Activated T-helper 1 cell treated with anti-CD3 and anti-CD28 coated beads, Interleukin-2, amount 50 U/mL, for 16 hours (primary cell): ENCODE data around the gene MOGAT2.
"Not testable (repeated sequence)": the region's sequence is repeated elsewhere in the genome, so short reads cannot be mapped to it uniquely, and the experiment has no call there.

Experiments used
- DNase-seq, 2 donors: peaks; one replicate each; pipeline ENCODE4 v3.0.0-alpha.2; 2020; ENCODE audit warnings: low read depth in 1 of 2, low spot score in 1 of 2

MOGAT2 gene

DNA sequence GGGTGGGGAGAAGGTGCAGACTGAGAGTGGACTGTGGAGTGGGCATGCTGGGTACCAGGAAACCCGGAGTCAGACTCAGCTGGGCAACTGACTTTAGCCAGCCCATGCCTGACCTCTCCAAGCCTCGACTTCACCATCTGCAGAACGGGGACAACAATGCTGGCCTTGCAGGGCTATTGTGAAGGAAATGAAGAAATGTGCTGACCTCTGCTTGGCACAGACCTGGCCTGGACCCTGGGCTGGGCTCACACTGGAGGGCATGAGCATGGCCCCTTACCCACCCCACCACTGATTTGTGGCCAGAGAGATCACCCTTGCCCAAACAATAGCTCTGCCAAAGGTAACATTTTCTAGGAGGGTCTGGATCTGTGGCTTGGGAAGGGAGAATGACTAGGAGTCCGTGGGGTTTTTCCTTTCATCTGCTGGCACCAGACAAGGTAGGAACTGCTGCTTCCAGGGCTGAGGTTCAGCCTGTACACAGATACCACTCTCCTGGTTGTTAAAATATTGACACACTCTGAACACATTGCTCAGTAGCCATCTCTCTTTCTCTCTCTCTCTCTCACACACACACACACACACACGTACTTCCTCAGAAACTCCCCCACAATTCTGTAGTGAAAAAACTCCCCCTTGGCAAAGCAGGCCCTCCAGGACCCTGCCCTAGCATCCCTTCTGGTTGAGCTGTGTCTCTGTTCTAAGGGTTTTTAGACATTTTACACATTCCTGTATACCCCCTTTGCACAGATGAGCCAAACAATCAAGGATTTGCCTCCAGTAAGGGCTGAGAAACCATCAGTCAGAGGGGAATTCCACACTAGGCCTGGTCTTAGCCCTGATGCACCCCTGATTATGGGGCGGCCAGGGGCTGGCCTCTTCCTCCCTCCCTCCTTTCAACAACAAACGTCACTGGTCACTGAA is 1.0 kb downstream of the MOGAT2 start:
- no peak for DNase-seq

DNA sequence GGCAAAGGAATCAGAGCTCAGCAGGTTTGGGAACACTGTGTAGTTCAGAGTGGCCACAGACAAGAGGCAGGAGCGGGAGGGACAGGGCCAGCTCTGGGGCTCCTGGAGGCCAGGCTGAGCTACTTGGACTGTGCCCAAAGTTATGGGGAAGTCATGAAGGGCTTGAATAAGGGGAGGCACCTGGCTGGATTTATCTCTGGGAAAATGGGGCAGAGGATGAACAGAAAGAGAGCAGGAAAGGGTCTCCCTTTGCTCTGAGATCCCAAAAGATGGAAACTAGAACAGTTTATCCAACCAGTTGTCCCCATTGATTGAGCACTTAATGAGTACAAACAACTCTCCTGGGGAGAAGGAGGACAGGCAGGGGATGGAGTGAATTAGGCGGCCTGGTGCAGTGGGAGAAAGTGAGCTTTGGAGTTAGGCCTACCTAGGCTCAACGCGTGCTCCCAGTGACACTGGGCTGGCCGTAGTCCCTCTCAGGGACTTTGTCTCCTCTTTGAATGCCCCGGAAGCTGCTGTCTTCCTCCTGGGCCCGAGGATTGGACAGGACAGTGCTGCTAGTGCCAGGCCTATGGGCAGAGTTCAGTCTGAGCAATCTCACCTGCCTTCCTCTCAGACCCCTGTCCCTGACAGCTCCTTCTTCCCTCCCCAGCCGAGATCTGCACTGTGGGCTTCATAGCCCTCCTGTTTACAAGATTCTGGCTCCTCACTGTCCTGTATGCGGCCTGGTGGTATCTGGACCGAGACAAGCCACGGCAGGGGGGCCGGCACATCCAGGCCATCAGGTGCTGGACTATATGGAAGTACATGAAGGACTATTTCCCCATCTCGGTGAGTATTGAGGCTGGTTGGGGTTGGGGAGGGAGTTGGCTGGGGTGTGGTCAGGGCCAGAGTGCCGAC is 2.0 kb downstream of the MOGAT2 start:
- DNase-seq, result no peak

DNA sequence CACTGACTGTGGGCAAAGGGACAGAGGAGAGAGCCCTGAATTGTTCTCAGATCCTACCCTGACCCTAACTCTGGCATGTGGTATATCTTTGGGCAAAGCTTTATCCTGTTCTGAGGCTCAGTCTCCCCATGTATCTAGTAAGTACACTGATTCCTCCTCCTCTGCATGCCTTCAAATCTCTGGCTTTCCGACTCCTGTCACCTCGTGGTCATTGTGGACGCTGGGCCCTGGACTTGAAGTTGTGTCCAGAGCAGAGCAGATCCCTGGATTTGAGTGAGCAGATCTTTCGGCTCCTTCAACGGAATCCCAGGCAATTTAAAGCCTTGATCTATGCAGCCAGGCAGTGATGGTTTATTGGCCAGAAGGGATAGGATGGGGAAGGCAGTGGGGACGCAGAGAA is 3.0 kb downstream of the MOGAT2 start:
- DNase-seq, result no peak

DNA sequence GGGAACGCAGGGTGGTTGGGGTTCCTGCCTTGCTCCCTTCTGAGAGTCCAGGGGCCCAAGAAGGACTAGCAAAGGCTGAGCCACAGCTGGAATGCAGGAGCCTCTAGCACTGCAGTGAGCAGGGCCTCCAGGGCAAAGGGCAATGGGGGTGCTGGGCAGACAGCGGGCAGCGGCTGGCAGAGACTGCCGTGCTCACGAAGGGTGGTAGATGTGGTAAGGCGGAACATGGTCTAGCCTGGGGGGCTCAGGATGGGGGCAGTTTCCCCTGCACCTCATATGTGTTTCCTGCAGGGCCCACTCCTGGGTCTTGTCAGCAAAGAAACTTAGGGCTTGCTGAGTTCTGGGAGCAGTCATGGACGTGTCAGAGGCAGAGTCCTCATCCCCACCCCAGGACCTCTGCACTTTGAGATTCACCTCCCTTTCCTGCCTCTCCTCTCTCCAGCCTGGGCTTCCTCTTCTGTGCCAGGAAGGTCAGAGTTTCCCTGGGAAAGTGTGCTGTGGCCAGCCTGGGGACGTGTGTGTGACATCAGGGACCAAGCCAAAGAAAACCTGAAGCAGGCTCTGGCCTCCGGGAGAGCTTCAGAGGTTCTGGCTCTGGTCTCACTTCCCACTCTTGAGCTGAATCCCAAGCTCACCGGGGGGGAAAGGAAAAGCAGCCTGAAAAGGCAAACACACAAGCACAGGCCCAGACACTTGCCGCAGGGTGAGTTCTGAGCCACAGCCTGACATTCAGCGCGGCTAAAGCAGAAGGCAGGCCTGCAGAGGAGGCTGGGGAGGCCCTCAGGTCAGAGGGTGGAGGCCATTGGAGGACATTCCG is 4.4 kb downstream of the MOGAT2 start:
- DNase-seq, result no peak

DNA sequence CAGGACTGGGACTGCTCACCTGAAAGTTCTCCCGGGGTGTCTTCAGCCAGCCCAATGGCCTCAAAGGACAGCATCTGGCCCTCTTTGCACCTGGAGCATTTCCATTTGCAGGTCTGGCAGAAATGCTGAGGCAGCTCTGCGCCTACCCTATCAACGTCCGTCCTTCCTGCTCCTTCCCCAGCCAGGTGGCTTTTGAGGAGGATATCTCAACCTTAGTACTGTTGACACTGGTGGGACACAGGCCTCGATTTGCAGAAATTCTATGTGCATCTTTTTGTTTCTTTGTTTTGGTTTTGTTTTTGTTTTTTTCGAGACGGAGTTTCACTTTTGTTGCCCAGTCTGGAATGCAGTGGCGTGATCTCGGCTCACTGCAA is 5.0 kb downstream of the MOGAT2 start:
- no peak for DNase-seq

DNA sequence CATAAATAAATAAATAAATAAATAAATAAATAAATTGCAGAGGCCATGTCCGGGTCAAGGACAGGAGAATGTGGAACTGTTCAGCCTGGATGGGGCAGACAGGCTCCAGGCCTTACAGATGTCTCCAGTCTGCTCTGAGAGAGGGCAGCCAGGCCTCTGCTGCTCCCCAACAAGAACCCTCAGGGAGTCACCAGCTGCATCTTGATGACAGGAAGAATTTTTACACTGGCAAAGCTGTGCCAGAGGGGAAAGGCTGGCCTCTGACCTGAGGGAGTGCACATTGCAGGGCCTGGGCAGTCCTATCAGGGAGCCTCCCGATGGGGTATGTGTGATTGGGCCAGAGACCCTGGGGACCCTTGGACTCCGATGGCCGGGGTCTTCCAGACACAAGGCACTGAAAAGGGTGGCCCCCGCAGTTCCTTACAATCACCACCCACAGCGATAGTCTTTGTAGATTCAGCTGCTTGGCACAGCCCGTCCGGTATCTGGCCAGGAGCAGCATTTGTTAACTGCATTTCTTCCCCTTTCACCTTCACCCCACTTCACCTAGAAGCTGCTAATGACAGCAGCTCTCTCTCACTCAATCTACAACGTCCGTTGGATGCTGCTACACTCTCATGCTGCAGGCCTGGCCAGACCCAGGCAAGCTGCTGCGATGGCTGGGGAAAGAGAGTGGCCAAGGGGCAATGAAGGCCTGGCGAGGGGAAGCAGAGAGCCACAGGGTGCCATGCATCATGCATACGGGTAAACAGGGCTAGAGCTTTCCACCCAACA is 8.1 kb downstream of the MOGAT2 start:
- no peak for DNase-seq

DNA sequence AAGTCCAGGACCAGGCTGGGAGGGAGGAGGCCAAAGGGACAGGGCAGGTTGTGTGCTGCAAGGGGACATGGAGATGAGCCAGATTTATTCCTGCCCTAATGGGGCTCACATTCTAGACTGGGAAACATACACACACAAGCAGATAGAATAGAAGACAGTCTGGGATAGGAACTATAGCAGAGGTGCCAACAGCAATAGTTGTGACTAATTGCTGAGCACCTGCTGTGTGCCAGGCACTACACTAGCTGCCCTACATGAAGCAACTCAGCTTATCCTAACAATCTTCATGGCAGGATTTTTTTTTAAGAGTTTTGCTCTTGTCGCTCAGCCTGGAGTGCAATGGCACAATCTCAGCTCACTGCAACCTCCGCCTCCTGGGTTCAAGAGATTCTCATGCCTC is 11.4 kb downstream of the MOGAT2 start:
- DNase-seq, result no peak

DNA sequence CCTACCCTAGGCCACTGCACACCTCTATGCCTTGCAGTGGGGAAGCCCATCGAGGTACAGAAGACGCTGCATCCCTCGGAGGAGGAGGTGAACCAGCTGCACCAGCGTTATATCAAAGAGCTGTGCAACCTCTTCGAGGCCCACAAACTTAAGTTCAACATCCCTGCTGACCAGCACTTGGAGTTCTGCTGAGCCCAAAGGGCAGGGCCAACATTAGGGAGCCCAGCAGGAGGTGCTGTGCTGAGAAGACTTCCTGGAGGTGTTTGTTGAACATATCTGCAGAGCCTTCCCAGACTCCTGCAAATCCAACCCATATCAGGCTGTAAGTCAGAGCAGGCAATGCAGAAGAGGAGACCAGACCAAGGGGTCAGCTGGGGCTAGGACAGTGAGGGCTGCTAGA is 13.5 kb downstream of the MOGAT2 start:
- no peak for DNase-seq

DNA sequence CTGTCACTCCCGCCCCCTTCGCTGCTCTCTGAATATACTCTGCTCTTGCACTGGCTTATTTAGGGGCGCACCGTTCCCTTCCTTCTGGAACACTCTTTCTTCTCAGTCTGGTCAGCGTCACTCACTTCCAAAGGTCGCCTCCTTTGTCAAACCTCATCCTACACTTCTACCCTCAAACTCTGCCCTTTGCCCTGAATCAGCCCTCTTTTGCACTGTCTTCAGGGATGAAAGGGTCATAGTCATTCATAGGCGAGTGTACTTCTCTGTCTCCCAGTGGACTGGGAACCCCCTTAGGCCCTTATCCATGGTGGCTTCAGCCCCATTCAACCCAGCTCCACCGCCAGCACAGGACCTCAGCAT is 15.4 kb downstream of the MOGAT2 start:
- no peak for DNase-seq

DNA sequence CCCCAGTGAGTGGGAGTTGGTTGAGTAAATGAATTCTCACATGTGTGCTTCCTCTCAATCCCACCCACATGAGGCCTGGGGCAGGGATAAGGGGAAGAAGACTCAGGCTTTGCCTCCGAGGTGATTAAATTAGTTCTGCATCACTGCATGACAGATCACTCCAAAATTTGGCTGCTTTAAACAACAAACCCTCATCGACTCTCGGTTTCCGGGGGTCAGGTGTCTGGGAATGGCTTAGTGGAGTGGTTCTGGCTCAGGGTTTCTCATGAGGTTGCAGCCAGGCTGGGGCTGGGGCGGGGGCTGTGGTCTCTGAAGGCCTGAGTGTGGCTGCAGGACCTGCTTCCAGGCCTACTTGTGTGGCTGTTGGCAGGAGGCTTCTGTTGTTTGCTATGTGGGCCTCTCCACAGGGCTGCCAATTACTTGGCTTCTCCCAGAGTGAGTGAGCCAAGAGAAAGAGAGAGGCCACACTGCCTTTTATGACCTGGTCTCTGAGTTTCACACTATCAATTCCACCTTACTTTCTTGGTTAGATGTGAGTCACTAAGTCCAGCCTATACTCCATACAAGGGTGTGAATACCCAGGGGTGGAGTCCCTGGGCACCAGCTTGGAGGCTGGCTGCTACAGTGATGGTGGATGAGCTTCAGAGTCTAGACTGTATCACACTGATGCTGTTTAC is 15.9 kb downstream of the MOGAT2 start:
- DNase-seq, result no peak

DNA sequence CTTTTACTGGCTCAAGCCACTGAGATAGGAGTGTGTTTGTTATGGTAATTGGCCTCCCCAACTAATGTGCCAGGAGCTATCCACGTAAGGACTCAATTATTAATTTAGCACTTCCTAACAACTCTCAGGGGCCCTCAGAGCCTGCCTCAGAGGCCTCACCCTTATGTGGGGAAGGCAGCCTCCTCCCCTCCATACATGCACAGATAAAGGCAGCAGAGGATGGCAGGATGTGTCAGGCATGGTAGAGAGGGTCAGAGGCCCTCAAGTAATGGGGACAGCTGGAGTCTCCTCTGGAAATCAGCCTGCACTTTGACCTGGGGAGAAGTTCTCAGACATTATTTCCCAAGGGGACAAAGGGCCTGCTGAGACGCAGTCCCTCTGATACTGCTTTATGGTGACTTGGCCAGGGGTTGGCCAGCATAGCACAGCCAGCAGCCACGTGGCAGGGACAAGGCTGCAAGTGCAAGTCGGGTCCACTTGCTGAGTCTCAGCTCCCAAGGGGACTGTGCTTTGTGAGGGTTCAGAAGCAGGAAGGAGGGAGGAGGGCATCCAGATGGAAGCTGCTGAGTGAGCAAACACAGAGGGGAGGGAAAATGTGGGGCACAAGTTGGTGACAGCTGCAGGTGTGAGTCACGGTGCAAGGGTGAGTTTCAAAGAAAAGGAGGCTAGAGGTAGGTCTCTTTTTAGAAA is 17.0 kb downstream of the MOGAT2 start:
- no peak for DNase-seq

DNA sequence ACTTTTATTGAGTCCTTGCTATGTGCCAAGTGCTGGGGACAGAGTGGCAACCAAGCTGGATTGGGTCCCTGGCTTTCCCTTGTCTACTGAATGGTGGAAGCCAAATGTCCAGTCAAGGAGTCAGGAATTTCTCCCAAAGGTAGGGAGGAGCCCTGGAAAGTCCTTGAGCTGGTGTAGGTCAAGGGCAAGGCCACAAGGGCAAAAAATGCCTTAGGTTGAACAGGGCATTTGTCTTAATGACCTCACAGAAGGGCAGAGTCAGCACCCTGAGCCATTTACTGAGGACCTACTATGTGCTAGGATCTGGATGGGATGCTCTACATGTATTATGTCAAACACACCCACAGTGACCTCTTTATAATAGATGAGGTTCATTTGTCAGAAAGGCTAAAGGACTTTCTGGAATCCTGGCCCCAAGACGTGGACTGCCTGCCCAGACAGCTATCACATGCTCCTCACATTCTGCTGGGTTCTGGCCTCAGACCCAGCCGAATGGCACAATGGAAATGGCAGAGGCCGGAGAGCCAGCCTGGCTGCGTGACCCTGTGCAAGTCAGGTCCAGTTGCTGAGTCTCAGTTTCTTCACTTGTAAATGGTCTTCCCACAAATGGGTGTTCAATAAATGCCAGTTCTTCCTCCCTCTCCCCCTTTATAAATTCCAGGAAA is 17.7 kb downstream of the MOGAT2 start:
- no peak for DNase-seq

DNA sequence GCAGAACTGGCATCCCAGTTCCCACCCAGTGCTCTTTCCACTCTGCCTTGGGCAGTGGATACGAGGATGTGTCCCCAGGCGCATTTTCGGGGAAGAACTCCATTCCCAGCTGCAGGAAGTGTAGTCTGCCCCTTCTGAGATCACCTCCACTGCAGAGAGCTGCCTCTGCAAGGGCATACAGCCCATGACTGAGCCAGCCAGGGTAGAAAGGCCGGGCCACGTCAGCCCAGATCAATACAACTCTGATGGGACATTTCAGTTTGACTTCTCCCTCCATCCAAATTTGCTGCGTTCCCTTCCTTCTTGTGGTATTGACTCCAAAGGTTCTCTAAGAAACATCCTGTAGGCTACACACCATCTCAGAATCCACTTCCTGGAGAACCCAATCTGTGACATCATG is 19.7 kb downstream of the MOGAT2 start:
- no peak for DNase-seq

DNA sequence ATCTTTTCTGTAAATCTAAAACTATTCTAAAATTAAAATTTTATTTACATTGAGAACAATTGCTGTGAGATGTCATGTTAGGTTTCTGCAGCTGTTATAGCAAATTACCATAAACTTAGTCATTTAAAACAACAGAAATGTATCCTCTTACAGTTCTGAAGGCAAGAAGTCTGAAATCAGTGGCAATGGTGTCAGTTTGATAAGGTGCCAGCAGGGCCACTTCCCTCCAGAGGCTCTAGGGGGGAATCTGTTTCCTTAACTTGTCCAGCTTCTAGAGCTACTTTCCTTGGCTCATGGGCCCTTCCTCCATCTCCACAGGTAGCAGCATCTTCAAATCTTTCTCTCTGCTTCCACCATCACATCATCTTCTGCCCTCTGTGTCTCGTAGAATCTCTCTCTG is 23.0 kb downstream of the MOGAT2 start:
- no peak for DNase-seq

DNA sequence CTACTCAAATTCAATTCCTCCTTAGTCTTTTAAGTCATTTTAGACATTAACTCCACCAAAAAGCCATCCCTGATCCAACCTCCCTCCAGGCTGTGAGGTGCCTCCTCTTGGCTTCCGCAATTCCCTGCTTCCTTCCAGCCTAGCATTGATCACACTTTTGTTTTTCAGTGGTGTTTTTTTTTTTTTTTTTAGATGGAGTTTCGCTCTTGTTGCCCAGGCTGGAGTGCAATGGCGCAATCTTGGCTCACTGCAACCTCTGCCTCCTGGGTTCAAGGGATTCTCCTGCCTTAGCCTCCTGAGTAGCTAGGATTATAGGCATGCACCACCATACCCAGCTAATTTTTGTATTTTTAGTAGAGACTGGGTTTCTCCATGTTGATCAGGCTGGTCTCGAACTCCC is 25.5 kb downstream of the MOGAT2 start:
- DNase-seq, result not testable (repeated sequence)

DNA sequence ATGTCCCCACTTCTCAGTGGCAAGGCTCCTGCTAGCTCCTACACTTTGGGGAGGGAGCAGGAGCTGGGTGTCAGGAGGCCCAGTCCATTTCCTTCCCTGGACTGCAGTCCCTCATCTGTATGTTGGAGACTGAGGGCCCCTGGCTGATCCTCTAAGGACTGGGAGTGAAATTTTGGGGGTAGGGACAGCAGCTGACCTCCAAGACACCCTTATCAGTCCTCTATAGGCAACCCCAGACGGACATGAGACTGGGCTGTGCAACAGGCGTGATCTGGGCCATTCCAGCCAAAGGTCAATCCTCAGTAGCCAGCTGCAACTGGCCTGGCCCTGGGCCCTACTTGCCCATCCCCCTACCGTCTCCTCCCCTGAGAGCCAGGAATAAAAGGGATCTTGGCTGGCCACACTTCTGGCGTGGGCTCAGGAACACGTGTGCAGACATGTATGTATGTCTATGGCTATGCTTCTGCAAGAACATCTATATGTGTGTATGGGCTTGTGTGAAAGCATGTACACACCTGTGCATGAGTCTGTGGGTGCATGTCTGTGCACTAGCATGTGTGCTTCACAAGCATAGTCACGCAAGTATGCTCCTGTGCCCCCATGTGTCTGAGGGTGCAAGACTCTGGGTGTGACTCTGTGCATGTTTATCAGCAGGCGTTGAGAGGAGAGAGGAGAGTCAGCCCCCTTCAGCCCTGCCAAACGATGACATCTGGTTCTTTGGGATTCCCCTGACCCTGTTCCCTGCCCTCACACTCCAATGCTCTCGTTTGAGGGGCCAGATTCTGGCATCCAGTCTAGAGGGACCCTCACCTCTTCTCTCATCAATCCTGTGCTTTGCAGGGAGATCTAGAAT is 26.3 kb downstream of the MOGAT2 start:
- no peak for DNase-seq

DNA sequence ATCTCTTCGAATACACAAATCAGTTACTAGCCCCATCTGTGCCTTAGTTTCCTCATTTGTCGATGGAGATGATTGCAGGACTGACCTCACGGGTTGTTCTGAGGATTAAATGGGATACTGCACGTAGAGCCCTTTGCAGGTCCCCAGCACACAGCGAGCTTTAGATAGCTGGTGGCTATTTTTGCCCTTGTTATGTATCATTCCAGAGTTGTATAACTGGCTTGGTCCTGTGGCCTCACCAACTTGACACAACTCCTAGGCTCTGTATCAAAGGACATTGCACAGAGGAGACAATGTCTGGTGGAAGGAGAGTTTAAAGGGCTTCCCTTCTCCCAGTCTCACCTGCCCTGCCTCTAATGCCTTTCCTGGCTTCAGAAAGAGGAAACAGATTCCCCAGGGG is 28.2 kb downstream of the MOGAT2 start:
- DNase-seq, result no peak

DNA sequence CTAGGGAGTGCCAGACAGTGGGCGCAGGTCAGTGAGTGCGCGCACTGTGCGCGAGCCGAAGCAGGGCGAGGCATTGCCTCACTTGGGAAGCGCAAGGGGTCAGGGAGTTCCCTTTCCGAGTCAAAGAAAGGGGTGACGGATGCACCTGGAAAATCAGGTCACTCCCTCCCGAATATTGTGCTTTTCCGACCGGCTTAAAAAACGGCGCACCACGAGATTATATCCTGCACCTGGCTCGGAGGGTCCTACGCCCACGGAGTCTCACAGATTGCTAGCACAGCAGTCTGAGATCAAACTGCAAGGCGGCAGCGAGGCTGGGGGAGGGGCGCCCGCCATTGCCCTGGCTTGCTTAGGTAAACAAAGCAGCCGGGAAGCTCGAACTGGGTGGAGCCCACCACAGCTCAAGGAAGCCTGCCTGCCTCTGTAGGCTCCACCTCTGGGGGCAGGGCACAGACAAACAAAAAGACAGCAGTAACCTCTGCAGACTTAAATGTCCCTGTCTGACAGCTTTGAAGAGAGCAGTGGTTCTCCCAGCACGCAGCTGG is 31.2 kb downstream of the MOGAT2 start:
- DNase-seq, result not testable (repeated sequence)
